ENCODE measurements around the gene PTTG2.

PTTG2 gene

GRCh38 chr4:37991623-37992410 is 31.6 kb downstream of the PTTG2 start:
- no peak overlapping the region for H4K91ac ChIP-seq (ENCODE audit: low read depth, low read length, poor library complexity)
- H3K14ac ChIP-seq (ENCODE audit: low read length), result no peak overlapping the region
- no CpG with 5 or more reads among the region's 8 CpGs for WGBS, 2 donors (ENCODE audit: extremely low coverage in 2 of 2, insufficient read length in 2 of 2, insufficient replicate concordance in 1 of 2)
- H2AFZ ChIP-seq (ENCODE audit: low read length), result no peak overlapping the region
- H2BK12ac ChIP-seq (ENCODE audit: low read length), result no peak overlapping the region
- no peak overlapping the region for H2BK15ac ChIP-seq (ENCODE audit: low read length)
- no peaks in the 10 kb centered on the region for H3K27me3 ChIP-seq (ENCODE audit: control insufficient read depth in 3 of 3, insufficient read depth in 3 of 3, low read depth in 1 of 3, low read length in 3 of 3)
- no peak overlapping the region for H2BK5ac ChIP-seq (ENCODE audit: low read length)
- no peaks in the 10 kb centered on the region for H3K9me3 ChIP-seq (replicated peaks in 1 of 2; ENCODE audit: control insufficient read depth in 2 of 2, insufficient read depth in 1 of 2, low read depth in 1 of 2, low read length in 2 of 2)
- H3K36me3 ChIP-seq (replicated peaks in 1 of 2; ENCODE audit: control insufficient read depth in 2 of 2, insufficient read depth in 2 of 2, low read length in 2 of 2), result no peaks in the 10 kb centered on the region
- no peak overlapping the region for H3K18ac ChIP-seq (ENCODE audit: low read length)
- no peak for DNase-seq (ENCODE audit: low spot score)
- peaks cover 3% of the 10 kb centered on the region for H3K79me1 ChIP-seq (ENCODE audit: low read depth, low read length)
- no peak overlapping the region for H3K4me2 ChIP-seq (ENCODE audit: insufficient read depth, low read length, poor library complexity, severe bottlenecking)
- no peak overlapping the region for H3K27ac ChIP-seq (replicated peaks; ENCODE audit: low read length)
- no peak overlapping the region for H4K8ac ChIP-seq (ENCODE audit: low read depth, low read length)
- H3K23ac ChIP-seq (ENCODE audit: low read depth, low read length, poor library complexity), result no peak overlapping the region
- H3K4me1 ChIP-seq (ENCODE audit: control insufficient read depth in 2 of 2, insufficient read depth in 1 of 2, low read depth in 1 of 2, low read length in 2 of 2), result peaks cover 5 to 23% of the 10 kb centered on the region in 2 donors
- H2BK120ac ChIP-seq (ENCODE audit: low read depth, low read length), result no peak overlapping the region
- no peak overlapping the region for H2AK5ac ChIP-seq (ENCODE audit: low read depth, low read length)
- H3K4ac ChIP-seq (ENCODE audit: low read length), result no peak overlapping the region
- no peak overlapping the region for H3K4me3 ChIP-seq (ENCODE audit: low read length in 2 of 2)
- H3K9ac ChIP-seq (ENCODE audit: low read depth, low read length, poor library complexity), result no peak overlapping the region

GRCh38 chr4:37993806-37994205 is 33.6 kb downstream of the PTTG2 start:
- Histone ChIP-seq H2BK15ac (ENCODE audit: low read length) (no peak overlapping the region), H3K36me3 (replicated peaks in 1 of 2; ENCODE audit: control insufficient read depth in 2 of 2, insufficient read depth in 2 of 2, low read length in 2 of 2) (no peaks in the 10 kb centered on the region), H4K8ac (ENCODE audit: low read depth, low read length) (no peak overlapping the region), H3K4ac (ENCODE audit: low read length) (no peak overlapping the region), H3K27ac (replicated peaks; ENCODE audit: low read length) (no peak overlapping the region), H3K4me3 (ENCODE audit: low read length in 2 of 2) (no peak overlapping the region), H3K27me3 (ENCODE audit: control insufficient read depth in 3 of 3, insufficient read depth in 3 of 3, low read depth in 1 of 3, low read length in 3 of 3) (no peaks in the 10 kb centered on the region), H4K91ac (ENCODE audit: low read depth, low read length, poor library complexity) (no peak overlapping the region), H3K18ac (ENCODE audit: low read length) (no peak overlapping the region), H3K79me1 (ENCODE audit: low read depth, low read length) (no peaks in the 10 kb centered on the region), H2BK120ac (ENCODE audit: low read depth, low read length) (no peak overlapping the region), H3K4me1 (ENCODE audit: control insufficient read depth in 2 of 2, insufficient read depth in 1 of 2, low read depth in 1 of 2, low read length in 2 of 2) (peaks cover 5 to 24% of the 10 kb centered on the region in 2 donors), H2BK12ac (ENCODE audit: low read length) (no peak overlapping the region), H3K9ac (ENCODE audit: low read depth, low read length, poor library complexity) (no peak overlapping the region), H2BK5ac (ENCODE audit: low read length) (no peak overlapping the region), H2AFZ (ENCODE audit: low read length) (no peak overlapping the region), H3K23ac (ENCODE audit: low read depth, low read length, poor library complexity) (no peak overlapping the region), H3K4me2 (ENCODE audit: insufficient read depth, low read length, poor library complexity, severe bottlenecking) (no peak overlapping the region), H2AK5ac (ENCODE audit: low read depth, low read length) (no peak overlapping the region), H3K14ac (ENCODE audit: low read length) (no peak overlapping the region), H3K9me3 (replicated peaks in 1 of 2; ENCODE audit: control insufficient read depth in 2 of 2, insufficient read depth in 1 of 2, low read depth in 1 of 2, low read length in 2 of 2) (no peaks in the 10 kb centered on the region)
- DNase-seq (ENCODE audit: low spot score), result no peak
- WGBS, 2 donors (ENCODE audit: extremely low coverage in 2 of 2, insufficient read length in 2 of 2, insufficient replicate concordance in 1 of 2), result no CpG with 5 or more reads among the region's 10 CpGs

- no peak overlapping the region for H4K8ac ChIP-seq (ENCODE audit: low read depth, low read length)
- no peak overlapping the region for H3K9ac ChIP-seq (ENCODE audit: low read depth, low read length, poor library complexity)
- H3K4me3 ChIP-seq (ENCODE audit: low read length in 2 of 2), result no peak overlapping the region
- no peaks in the 10 kb centered on the region for H3K36me3 ChIP-seq (replicated peaks in 1 of 2; ENCODE audit: control insufficient read depth in 2 of 2, insufficient read depth in 2 of 2, low read length in 2 of 2)
- no peak overlapping the region for H3K4me2 ChIP-seq (ENCODE audit: insufficient read depth, low read length, poor library complexity, severe bottlenecking)
- H2BK12ac ChIP-seq (ENCODE audit: low read length), result no peak overlapping the region
- no peak overlapping the region for H2AK5ac ChIP-seq (ENCODE audit: low read depth, low read length)
- no peak overlapping the region for H4K91ac ChIP-seq (ENCODE audit: low read depth, low read length, poor library complexity)
- H3K23ac ChIP-seq (ENCODE audit: low read depth, low read length, poor library complexity), result no peak overlapping the region
- no peak overlapping the region for H2AFZ ChIP-seq (ENCODE audit: low read length)
- no peak overlapping the region for H2BK5ac ChIP-seq (ENCODE audit: low read length)
- no peak overlapping the region for H3K14ac ChIP-seq (ENCODE audit: low read length)
- H3K4ac ChIP-seq (ENCODE audit: low read length), result no peak overlapping the region
- H3K18ac ChIP-seq (ENCODE audit: low read length), result no peak overlapping the region
- H3K27ac ChIP-seq (replicated peaks; ENCODE audit: low read length), result peak overlapping the region; percentile 2
- no CpG with 5 or more reads among the region's 3 CpGs for WGBS, 2 donors (ENCODE audit: extremely low coverage in 2 of 2, insufficient read length in 2 of 2, insufficient replicate concordance in 1 of 2)
- peaks cover 3% of the 10 kb centered on the region for H3K79me1 ChIP-seq (ENCODE audit: low read depth, low read length)
- H2BK15ac ChIP-seq (ENCODE audit: low read length), result no peak overlapping the region
- no peaks in the 10 kb centered on the region for H3K27me3 ChIP-seq (ENCODE audit: control insufficient read depth in 3 of 3, insufficient read depth in 3 of 3, low read depth in 1 of 3, low read length in 3 of 3)
- no peaks in the 10 kb centered on the region for H3K9me3 ChIP-seq (replicated peaks in 1 of 2; ENCODE audit: control insufficient read depth in 2 of 2, insufficient read depth in 1 of 2, low read depth in 1 of 2, low read length in 2 of 2)
- H3K4me1 ChIP-seq (ENCODE audit: control insufficient read depth in 2 of 2, insufficient read depth in 1 of 2, low read depth in 1 of 2, low read length in 2 of 2), result peaks cover 5 to 24% of the 10 kb centered on the region in 2 donors
- no peak for DNase-seq (ENCODE audit: low spot score)
- H2BK120ac ChIP-seq (ENCODE audit: low read depth, low read length), result no peak overlapping the region
Measured at GRCh38 chr4:37994569-37994968, 34.4 kb downstream of the PTTG2 start.

GRCh38 chr4:37995299-37995821 is 35.2 kb downstream of the PTTG2 start:
- no peak for DNase-seq (ENCODE audit: low spot score)
- Histone ChIP-seq H3K79me1 (ENCODE audit: low read depth, low read length) (peaks cover 3% of the 10 kb centered on the region), H3K9me3 (replicated peaks in 1 of 2; ENCODE audit: control insufficient read depth in 2 of 2, insufficient read depth in 1 of 2, low read depth in 1 of 2, low read length in 2 of 2) (no peaks in the 10 kb centered on the region), H2BK12ac (ENCODE audit: low read length) (no peak overlapping the region), H3K23ac (ENCODE audit: low read depth, low read length, poor library complexity) (no peak overlapping the region), H2BK15ac (ENCODE audit: low read length) (no peak overlapping the region), H4K91ac (ENCODE audit: low read depth, low read length, poor library complexity) (no peak overlapping the region), H4K8ac (ENCODE audit: low read depth, low read length) (no peak overlapping the region), H2BK5ac (ENCODE audit: low read length) (no peak overlapping the region), H3K4me3 (ENCODE audit: low read length in 2 of 2) (no peak overlapping the region), H3K36me3 (replicated peaks in 1 of 2; ENCODE audit: control insufficient read depth in 2 of 2, insufficient read depth in 2 of 2, low read length in 2 of 2) (no peaks in the 10 kb centered on the region), H3K4me1 (ENCODE audit: control insufficient read depth in 2 of 2, insufficient read depth in 1 of 2, low read depth in 1 of 2, low read length in 2 of 2) (peaks cover 5 to 24% of the 10 kb centered on the region in 2 donors), H2BK120ac (ENCODE audit: low read depth, low read length) (no peak overlapping the region), H3K14ac (ENCODE audit: low read length) (no peak overlapping the region), H3K4ac (ENCODE audit: low read length) (no peak overlapping the region), H2AK5ac (ENCODE audit: low read depth, low read length) (no peak overlapping the region), H3K9ac (ENCODE audit: low read depth, low read length, poor library complexity) (no peak overlapping the region), H3K18ac (ENCODE audit: low read length) (no peak overlapping the region), H3K27ac (replicated peaks; ENCODE audit: low read length) (no peak overlapping the region), H3K4me2 (ENCODE audit: insufficient read depth, low read length, poor library complexity, severe bottlenecking) (no peak overlapping the region), H3K27me3 (ENCODE audit: control insufficient read depth in 3 of 3, insufficient read depth in 3 of 3, low read depth in 1 of 3, low read length in 3 of 3) (no peaks in the 10 kb centered on the region), H2AFZ (ENCODE audit: low read length) (no peak overlapping the region)
- WGBS, 2 donors (ENCODE audit: extremely low coverage in 2 of 2, insufficient read length in 2 of 2, insufficient replicate concordance in 1 of 2), result no CpG with 5 or more reads among the region's 5 CpGs

Data from neuronal stem cell (in vitro differentiated cells).